GM23338 (cell line): ENCODE data around the gene VWA2.

ENCODE experiments used
- CREB1 ChIP-seq: fragments of 250-450 bp; sonication (Bioruptor Pico); IDR thresholded peaks from 2 replicates; pipeline ENCODE4 v1.5.0; 2020; ENCODE audit warnings: low read depth, mild to moderate bottlenecking, moderate library complexity
- EZH2 ChIP-seq: fragments of 200-600 bp; sonication (generic); IDR thresholded peaks from one replicate; pipeline ENCODE4 v1.8.0; 2017; ENCODE audit warnings: antibody characterized with exemption, mild to moderate bottlenecking, low read depth; ENCODE audit not compliant: unreplicated experiment
- EZH2phosphoT487 ChIP-seq: fragments of 200-600 bp; sonication (generic); IDR thresholded peaks from one replicate; pipeline ENCODE4 v1.8.1; 2018; ENCODE audit warnings: antibody characterized with exemption; ENCODE audit not compliant: unreplicated experiment
- POLR2AphosphoS5 ChIP-seq: IDR thresholded peaks from 2 replicates; pipeline ENCODE4 v1.6.1; 2016; ENCODE audit warnings: antibody characterized with exemption, low read depth
- ZNF331 ChIP-seq: fragments of 250-450 bp; sonication (Bioruptor Pico); IDR thresholded peaks from 2 replicates; pipeline ENCODE4 v1.5.0; 2020; ENCODE audit warnings: low read depth, mild to moderate bottlenecking, moderate library complexity
- TF ChIP-seq, protein P1 (sequence below), 2 experiments: fragments of 200-600 bp in 1 of 2; sonication (generic) in 1 of 2; conservative IDR thresholded peaks; 2 replicates each; pipeline versions ENCODE4 v1.5.1 to v1.6.1; 2016 to 2017; ENCODE audit warnings: antibody characterized with exemption in 2 of 2, low read depth in 2 of 2, mild to moderate bottlenecking in 2 of 2, moderate library complexity in 1 of 2
- TF ChIP-seq, protein P2 (sequence below): IDR thresholded peaks from one replicate; pipeline ENCODE4 v1.6.1; 2018; ENCODE audit warnings: antibody characterized with exemption; ENCODE audit not compliant: unreplicated experiment

GRCh38 chr10:114337510-114338462 is 98.7 kb downstream of the VWA2 start:
- TF ChIP-seq, protein P1, sequence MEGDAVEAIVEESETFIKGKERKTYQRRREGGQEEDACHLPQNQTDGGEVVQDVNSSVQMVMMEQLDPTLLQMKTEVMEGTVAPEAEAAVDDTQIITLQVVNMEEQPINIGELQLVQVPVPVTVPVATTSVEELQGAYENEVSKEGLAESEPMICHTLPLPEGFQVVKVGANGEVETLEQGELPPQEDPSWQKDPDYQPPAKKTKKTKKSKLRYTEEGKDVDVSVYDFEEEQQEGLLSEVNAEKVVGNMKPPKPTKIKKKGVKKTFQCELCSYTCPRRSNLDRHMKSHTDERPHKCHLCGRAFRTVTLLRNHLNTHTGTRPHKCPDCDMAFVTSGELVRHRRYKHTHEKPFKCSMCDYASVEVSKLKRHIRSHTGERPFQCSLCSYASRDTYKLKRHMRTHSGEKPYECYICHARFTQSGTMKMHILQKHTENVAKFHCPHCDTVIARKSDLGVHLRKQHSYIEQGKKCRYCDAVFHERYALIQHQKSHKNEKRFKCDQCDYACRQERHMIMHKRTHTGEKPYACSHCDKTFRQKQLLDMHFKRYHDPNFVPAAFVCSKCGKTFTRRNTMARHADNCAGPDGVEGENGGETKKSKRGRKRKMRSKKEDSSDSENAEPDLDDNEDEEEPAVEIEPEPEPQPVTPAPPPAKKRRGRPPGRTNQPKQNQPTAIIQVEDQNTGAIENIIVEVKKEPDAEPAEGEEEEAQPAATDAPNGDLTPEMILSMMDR (conservative IDR thresholded peaks at IDR 0.05; ENCODE audit: low read depth in 2 of 2) = 0 out of 4 replicates have a peak, but pooled peaks have one; percentile 12
- TF ChIP-seq POLR2AphosphoS5 (no peak), EZH2phosphoT487 (no peak), CREB1 (no peak), EZH2 (no peak), ZNF331 (CRISPR knock-in tag) (no peak)
- TF ChIP-seq, protein P2, sequence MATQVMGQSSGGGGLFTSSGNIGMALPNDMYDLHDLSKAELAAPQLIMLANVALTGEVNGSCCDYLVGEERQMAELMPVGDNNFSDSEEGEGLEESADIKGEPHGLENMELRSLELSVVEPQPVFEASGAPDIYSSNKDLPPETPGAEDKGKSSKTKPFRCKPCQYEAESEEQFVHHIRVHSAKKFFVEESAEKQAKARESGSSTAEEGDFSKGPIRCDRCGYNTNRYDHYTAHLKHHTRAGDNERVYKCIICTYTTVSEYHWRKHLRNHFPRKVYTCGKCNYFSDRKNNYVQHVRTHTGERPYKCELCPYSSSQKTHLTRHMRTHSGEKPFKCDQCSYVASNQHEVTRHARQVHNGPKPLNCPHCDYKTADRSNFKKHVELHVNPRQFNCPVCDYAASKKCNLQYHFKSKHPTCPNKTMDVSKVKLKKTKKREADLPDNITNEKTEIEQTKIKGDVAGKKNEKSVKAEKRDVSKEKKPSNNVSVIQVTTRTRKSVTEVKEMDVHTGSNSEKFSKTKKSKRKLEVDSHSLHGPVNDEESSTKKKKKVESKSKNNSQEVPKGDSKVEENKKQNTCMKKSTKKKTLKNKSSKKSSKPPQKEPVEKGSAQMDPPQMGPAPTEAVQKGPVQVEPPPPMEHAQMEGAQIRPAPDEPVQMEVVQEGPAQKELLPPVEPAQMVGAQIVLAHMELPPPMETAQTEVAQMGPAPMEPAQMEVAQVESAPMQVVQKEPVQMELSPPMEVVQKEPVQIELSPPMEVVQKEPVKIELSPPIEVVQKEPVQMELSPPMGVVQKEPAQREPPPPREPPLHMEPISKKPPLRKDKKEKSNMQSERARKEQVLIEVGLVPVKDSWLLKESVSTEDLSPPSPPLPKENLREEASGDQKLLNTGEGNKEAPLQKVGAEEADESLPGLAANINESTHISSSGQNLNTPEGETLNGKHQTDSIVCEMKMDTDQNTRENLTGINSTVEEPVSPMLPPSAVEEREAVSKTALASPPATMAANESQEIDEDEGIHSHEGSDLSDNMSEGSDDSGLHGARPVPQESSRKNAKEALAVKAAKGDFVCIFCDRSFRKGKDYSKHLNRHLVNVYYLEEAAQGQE = no peak
